ENCODE measurements around the gene PLEKHO1. TPM values are rescaled to one million over a fixed set of nuclear protein-coding genes. Genes with fewer than 3 reads are reported as not detected.

PLEKHO1 gene
- total and polyA plus RNA-seq, 12 donors: 36.2 to 298 (median 79.9) TPM

GRCh38 chr1:150159550-150159949 is 9.8 kb downstream of the PLEKHO1 start:
- Histone ChIP-seq H3K27me3 (no peaks in the 10 kb centered on the region), H3K36me3 (replicated peaks in 1 of 2) (peaks cover 0 to 48% of the 10 kb centered on the region in 2 donors), H3K4me1 (replicated peaks in 1 of 2) (peaks cover 36 to 61% of the 10 kb centered on the region in 2 donors), H3K27ac (peak overlapping the region in 4 of 5 donors; percentile 63 to 95 (median 84)), H3K4me3 (peak overlapping the region in 1 of 4 donors; percentile 9), H3K9me3 (replicated peaks in 1 of 3) (no peaks in the 10 kb centered on the region)
- intact Hi-C loops (cut with DNase I): no loop called here
- TF ChIP-seq POLR2A (IDR thresholded peaks at IDR 0.05) (peak in 1 of 2 donors; percentile 7), CTCF (IDR thresholded peaks at IDR 0.05) (no peak)
- DNase-seq: peak in 6 of 7 donors; percentile 29 to 51 (median 36)
- WGBS, 4 donors: 22 to 39% (median 27%) methylated on average over 4 to 8 of the region's 8 CpGs

- Histone ChIP-seq H3K27me3 (no peaks in the 10 kb centered on the region), H3K9me3 (replicated peaks in 1 of 3) (no peaks in the 10 kb centered on the region), H3K4me1 (replicated peaks in 1 of 2) (peaks cover 36 to 63% of the 10 kb centered on the region in 2 donors), H3K4me3 (no peak overlapping the region), H3K27ac (peak overlapping the region in 4 of 5 donors; percentile 19 to 96 (median 92)), H3K36me3 (replicated peaks in 1 of 2) (peaks cover 0 to 33% of the 10 kb centered on the region in 2 donors)
- 59 to 85% (median 77%) methylated on average over 7 of the region's 7 CpGs for WGBS, 4 donors
- intact Hi-C loops (cut with DNase I): no loop called here
- TF ChIP-seq POLR2A (IDR thresholded peaks at IDR 0.05): no peak
- TF ChIP-seq CTCF (IDR thresholded peaks at IDR 0.05): no peak
- DNase-seq: no peak
These were observed 11.4 kb downstream of the PLEKHO1 start for GRCh38 chr1:150160964-150161621.

- peaks cover 36 to 63% of the 10 kb centered on the region in 2 donors for H3K4me1 ChIP-seq (replicated peaks in 1 of 2)
- peak overlapping the region in 4 of 5 donors; percentile 83 to 96 (median 92) for H3K27ac ChIP-seq
- intact Hi-C loops (cut with DNase I): no loop called here
- no peak overlapping the region for H3K4me3 ChIP-seq
- H3K36me3 ChIP-seq (replicated peaks in 1 of 2): peaks cover 0 to 24% of the 10 kb centered on the region in 2 donors
- TF ChIP-seq CTCF (IDR thresholded peaks at IDR 0.05): no peak
- no peak for TF ChIP-seq POLR2A (IDR thresholded peaks at IDR 0.05)
- WGBS, 4 donors: 73 to 80% (median 78%) methylated on average over 8 to 9 of the region's 9 CpGs
- no peak for DNase-seq
- H3K9me3 ChIP-seq (replicated peaks in 1 of 3): no peaks in the 10 kb centered on the region
- no peaks in the 10 kb centered on the region for H3K27me3 ChIP-seq
These were observed 12.2 kb downstream of the PLEKHO1 start for GRCh38 chr1:150161747-150162581.

- Histone ChIP-seq H3K36me3 (replicated peaks in 1 of 2) (peaks cover 0 to 19% of the 10 kb centered on the region in 2 donors), H3K4me1 (replicated peaks in 1 of 2) (peaks cover 36 to 63% of the 10 kb centered on the region in 2 donors), H3K27ac (peak overlapping the region; percentile 12 to 96 (median 89)), H3K27me3 (no peaks in the 10 kb centered on the region), H3K9me3 (replicated peaks in 1 of 3) (no peaks in the 10 kb centered on the region), H3K4me3 (peak overlapping the region in 1 of 4 donors; percentile 39)
- no peak for TF ChIP-seq POLR2A (IDR thresholded peaks at IDR 0.05)
- no peak for TF ChIP-seq CTCF (IDR thresholded peaks at IDR 0.05)
- 38 to 56% (median 55%) methylated on average over 4 of the region's 4 CpGs for WGBS, 4 donors
- intact Hi-C loops (cut with DNase I): no loop called here
- DNase-seq: no peak
These were observed 12.8 kb downstream of the PLEKHO1 start for GRCh38 chr1:150162582-150162861.

All from adrenal gland (tissue), 12 donors.